B cell (primary cell): ENCODE measurements around the gene IFRD2. TPM values are rescaled to one million over a fixed set of nuclear protein-coding genes. Genes with fewer than 3 reads are reported as not detected.
A peak's percentile ranks its signal among the peaks of the same experiment; 100 is the strongest.

ENCODE experiments used
- ATAC-seq: fragments of 200-7000 bp; cut with Tn5 transposase; one replicate; pipeline ENCODE4 v1.10.0; 2021; ENCODE audit warnings: low read depth, mild to moderate bottlenecking, moderate number of reproducible peaks, moderate library complexity
- CTCF ChIA-PET: fragments of 350-600 bp; sonication (Branson Sonifier 250); formaldehyde crosslinking; loops from one replicate; lab custom pipeline; 2021; ENCODE audit warnings: antibody characterized with exemption, inconsistent platforms; lab: Charles Lee
- POLR2A ChIA-PET: fragments of 350-600 bp; sonication (Branson Sonifier 250); formaldehyde crosslinking; loops from one replicate; lab custom pipeline; 2021; ENCODE audit warnings: antibody characterized with exemption; lab: Charles Lee
- DNase-seq: peaks from one replicate; pipeline ENCODE4 v3.0.0; 2013
- H2AFZ ChIP-seq: 2 replicates; pipeline ENCODE4 v1.6.1; 2012; ENCODE audit warnings: mild to moderate bottlenecking, low read depth, low read length; ENCODE audit not compliant: insufficient read depth, poor library complexity, severe bottlenecking
- H3K27ac ChIP-seq, 2 donors: 1 replicate in 1 of 2; 2 replicates in 1 of 2; pipeline ENCODE4 v1.5.1; 2012 to 2013; ENCODE audit warnings: low read length in 2 of 2, mild to moderate bottlenecking in 2 of 2, moderate library complexity in 1 of 2
- H3K27me3 ChIP-seq, 4 experiments: fragments of 200-600 bp in 1 of 4; sonication (generic) in 1 of 4; replicated peaks in 1 of 4; 1 replicate in 2 of 4; 2 replicates in 2 of 4; pipeline versions ENCODE4 v1.6.1 to v1.7.0; 2013 to 2016; ENCODE audit warnings: low read length in 3 of 4, mild to moderate bottlenecking in 2 of 4, mixed read lengths in 1 of 4, moderate library complexity in 1 of 4; ENCODE audit not compliant: insufficient read depth in 4 of 4, control insufficient read depth in 3 of 4; ENCODE audit errors: control extremely low read depth in 1 of 4
- H3K36me3 ChIP-seq, 2 experiments: replicated peaks in 1 of 2; 1 replicate in 1 of 2; 2 replicates in 1 of 2; pipeline versions ENCODE4 v1.6.1 to v1.7.1; 2013; ENCODE audit warnings: low read length in 1 of 2; ENCODE audit not compliant: insufficient read depth in 2 of 2, control insufficient read depth in 1 of 2; ENCODE audit errors: control extremely low read depth in 1 of 2, extremely low read depth in 1 of 2
- H3K4me1 ChIP-seq, 2 donors: fragments of 200-600 bp in 1 of 2; sonication (generic) in 1 of 2; 1 replicate in 1 of 2; 2 replicates in 1 of 2; pipeline versions ENCODE4 v1.5.1 to v1.6.1; 2013 to 2017; ENCODE audit warnings: low read length in 2 of 2; ENCODE audit not compliant: control insufficient read depth in 2 of 2, insufficient read depth in 2 of 2
- H3K4me2 ChIP-seq: replicated peaks from 2 replicates; pipeline ENCODE3; 2012; ENCODE audit warnings: mild to moderate bottlenecking, low read depth, low read length; ENCODE audit not compliant: poor library complexity, severe bottlenecking
- H3K4me3 ChIP-seq, 5 experiments: fragments of 200-600 bp in 1 of 5; sonication (generic) in 1 of 5; 1 replicate in 3 of 5; 2 replicates in 2 of 5; pipeline versions ENCODE4 v1.5.1 to v1.7.0; 2011 to 2016; ENCODE audit warnings: low read length in 4 of 5, mild to moderate bottlenecking in 4 of 5, low read depth in 2 of 5, control low read depth in 1 of 5, moderate library complexity in 1 of 5; ENCODE audit not compliant: insufficient read depth in 1 of 5; ENCODE audit errors: control extremely low read depth in 1 of 5, extremely low read depth in 1 of 5
- H3K79me2 ChIP-seq: fragments of 200-600 bp; sonication (generic); one replicate; pipeline ENCODE4 v1.6.0; 2016; ENCODE audit warnings: low read length; ENCODE audit not compliant: control insufficient read depth, insufficient read depth
- H3K9ac ChIP-seq: fragments of 200-600 bp; sonication (generic); 2 replicates; pipeline ENCODE4 v1.6.1; 2017; ENCODE audit warnings: mild to moderate bottlenecking, low read length, moderate library complexity
- H3K9me3 ChIP-seq, 3 donors: one replicate each; pipeline versions ENCODE4 v1.6.1 to v1.7.1; 2013; ENCODE audit warnings: low read length in 2 of 3; ENCODE audit not compliant: control insufficient read depth in 2 of 3, insufficient read depth in 1 of 3; ENCODE audit errors: control extremely low read depth in 1 of 3
- H4K20me1 ChIP-seq: 2 replicates; pipeline ENCODE4 v1.6.0; 2012; ENCODE audit warnings: mild to moderate bottlenecking, low read length; ENCODE audit not compliant: insufficient read depth, control insufficient read depth, poor library complexity, severe bottlenecking
- H3K27ac Mint-ChIP-seq: one replicate; pipeline ENCODE4 v1.8.0; 2021; ENCODE audit warnings: mixed read lengths
- H3K27me3 Mint-ChIP-seq: one replicate; pipeline ENCODE4 v1.8.0; 2021; ENCODE audit warnings: mixed read lengths
- H3K4me1 Mint-ChIP-seq: one replicate; pipeline ENCODE4 v1.8.0; 2021; ENCODE audit warnings: mixed read lengths
- H3K4me3 Mint-ChIP-seq: one replicate; pipeline ENCODE4 v1.8.0; 2021; ENCODE audit warnings: mixed read lengths
- H3K9me3 Mint-ChIP-seq: one replicate; pipeline ENCODE4 v1.8.0; 2022; ENCODE audit warnings: mixed read lengths; ENCODE audit not compliant: insufficient read depth
- EZH2 ChIP-seq: IDR thresholded peaks from 2 replicates; pipeline ENCODE4 v1.6.1; 2012; ENCODE audit warnings: borderline replicate concordance, low read depth, mild to moderate bottlenecking, moderate library complexity, low read length; ENCODE audit not compliant: insufficient read depth, poor library complexity, severe bottlenecking
- WGBS: methylation state at CpG from one replicate; pipeline ENCODE4 v1.1.5; 2013; ENCODE audit warnings: missing lambda C conversion rate; ENCODE audit not compliant: insufficient coverage; 5-methylcytosine and 5-hydroxymethylcytosine counted together
- intact Hi-C: fragments of 100-400 bp; cut with micrococcal nuclease; formaldehyde crosslinking; loops from one replicate; pipeline ENCODE4 v1.10.0; 2022
- polyA plus RNA-seq: library from polyadenylated mRNA; depleted of rRNA; stranded (reverse); fragments of >200 nt; gene quantifications from 2 replicates; pipeline ENCODE4 v1.2.3, GENCODE V29; 2012
- total RNA-seq, 2 donors: library from RNA; stranded (reverse); fragments of 120-200 nt in 1 of 2; gene quantifications; 1 replicate in 1 of 2; 2 replicates in 1 of 2; pipeline versions ENCODE4 v1.2.3 to v1.2.4, GENCODE V29; 2013 to 2022
- TF ChIP-seq, protein P1 (sequence below): fragments of 200-600 bp; IDR thresholded peaks from one replicate; pipeline ENCODE4 v1.8.0; 2022; ENCODE audit warnings: antibody characterized with exemption, mild to moderate bottlenecking

The IFRD2 gene
- total and polyA plus RNA-seq, 2 donors (not counting 1 experiment from before 2014, with no cell fraction given) = 63.4 to 80.1 TPM

DNA sequence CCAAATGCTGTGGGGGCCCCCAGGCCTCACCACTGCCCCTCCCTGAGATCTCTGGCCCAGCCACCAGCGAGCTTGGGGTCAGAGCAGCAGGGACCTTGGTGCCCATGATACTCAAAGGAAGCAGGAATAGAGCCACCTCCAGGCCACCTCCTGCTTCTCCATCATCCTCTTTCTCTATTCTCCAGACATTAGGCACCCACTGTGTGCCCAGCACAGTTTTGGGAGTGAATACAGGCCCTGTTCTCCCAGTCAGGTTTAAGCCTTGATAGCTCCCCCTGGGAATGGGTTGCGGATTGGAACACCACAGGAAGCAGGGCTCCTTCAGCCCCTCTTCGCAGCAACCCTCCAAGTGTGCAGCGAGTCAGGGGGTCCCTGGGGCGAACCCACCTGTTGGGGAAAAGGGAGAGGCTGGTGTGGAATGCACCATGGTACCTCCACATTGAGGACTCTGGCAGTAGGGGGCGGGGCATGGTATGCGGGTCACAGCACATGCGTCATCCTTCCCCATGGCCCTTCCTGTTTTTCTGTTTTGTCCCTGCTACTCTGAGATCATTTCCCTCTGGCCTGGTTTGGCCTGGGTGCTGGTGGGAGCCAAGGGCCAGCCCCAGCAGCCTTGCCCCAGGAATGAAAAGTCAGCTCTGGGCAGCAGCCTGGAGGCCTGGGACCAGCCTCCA lies 37.5 kb downstream of the IFRD2 start:
- Histone ChIP-seq H3K9ac (no peak overlapping the region), H3K79me2 (peaks cover 59% of the 10 kb centered on the region), H3K9me3 (no peaks in the 10 kb centered on the region), H3K4me2 (no peak overlapping the region), H3K4me1 (peaks cover 10 to 31% of the 10 kb centered on the region in 2 donors), H3K27ac (peak overlapping the region in 1 of 2 donors; percentile 36), H4K20me1 (peaks cover 100% of the 10 kb centered on the region), H3K36me3 (peaks cover 0 to 74% of the 10 kb centered on the region in 2 experiments), H3K4me3 (no peak overlapping the region), H3K27me3 (no peaks in the 10 kb centered on the region), H2AFZ (no peak overlapping the region)
- H3K4me3 Mint-ChIP-seq = no peak overlapping the region
- DNase-seq = no peak
- H3K4me1 Mint-ChIP-seq = peaks cover 32% of the 10 kb centered on the region
- ChIA-PET POLR2A (interaction anchor here (0.6 kb wide), 1 partner anchor 28 kb away, joined by 5 read pairs; no protein-coding TSS in a partner anchor), CTCF (interaction anchor here (27.3 kb wide), 1 partner anchor 21 kb away, joined by 596 read pairs; the partner anchor contains the start of gene GNAI2)
- ATAC-seq = peak; percentile 61
- 84% methylated on average over 6 of the region's 8 CpGs for WGBS
- H3K27ac Mint-ChIP-seq = peak overlapping the region; percentile 56
- no peak for TF ChIP-seq EZH2
- TF ChIP-seq, protein P1, sequence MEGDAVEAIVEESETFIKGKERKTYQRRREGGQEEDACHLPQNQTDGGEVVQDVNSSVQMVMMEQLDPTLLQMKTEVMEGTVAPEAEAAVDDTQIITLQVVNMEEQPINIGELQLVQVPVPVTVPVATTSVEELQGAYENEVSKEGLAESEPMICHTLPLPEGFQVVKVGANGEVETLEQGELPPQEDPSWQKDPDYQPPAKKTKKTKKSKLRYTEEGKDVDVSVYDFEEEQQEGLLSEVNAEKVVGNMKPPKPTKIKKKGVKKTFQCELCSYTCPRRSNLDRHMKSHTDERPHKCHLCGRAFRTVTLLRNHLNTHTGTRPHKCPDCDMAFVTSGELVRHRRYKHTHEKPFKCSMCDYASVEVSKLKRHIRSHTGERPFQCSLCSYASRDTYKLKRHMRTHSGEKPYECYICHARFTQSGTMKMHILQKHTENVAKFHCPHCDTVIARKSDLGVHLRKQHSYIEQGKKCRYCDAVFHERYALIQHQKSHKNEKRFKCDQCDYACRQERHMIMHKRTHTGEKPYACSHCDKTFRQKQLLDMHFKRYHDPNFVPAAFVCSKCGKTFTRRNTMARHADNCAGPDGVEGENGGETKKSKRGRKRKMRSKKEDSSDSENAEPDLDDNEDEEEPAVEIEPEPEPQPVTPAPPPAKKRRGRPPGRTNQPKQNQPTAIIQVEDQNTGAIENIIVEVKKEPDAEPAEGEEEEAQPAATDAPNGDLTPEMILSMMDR = no peak
- no peaks in the 10 kb centered on the region for H3K27me3 Mint-ChIP-seq
- no peaks in the 10 kb centered on the region for H3K9me3 Mint-ChIP-seq
- intact Hi-C loops = no loop called here

DNA sequence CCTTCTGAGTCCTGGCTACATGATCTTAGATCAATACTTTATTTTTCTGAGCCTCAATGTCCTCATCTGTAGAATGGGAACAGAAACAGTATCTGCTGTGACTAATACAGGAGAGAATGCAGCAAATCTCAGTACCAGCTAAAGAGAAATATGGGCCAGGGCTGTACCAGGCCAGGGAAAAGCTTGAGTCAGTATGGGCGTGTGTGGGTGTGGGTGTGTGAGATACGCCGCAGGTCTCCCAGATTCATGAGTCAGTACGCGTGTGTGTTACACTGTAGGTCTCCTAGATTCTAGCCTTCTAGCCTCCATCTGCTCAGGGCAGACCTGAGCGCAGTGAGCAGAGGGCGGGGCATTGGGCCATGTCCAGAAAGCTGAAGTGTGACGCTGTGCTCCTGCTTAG lies 41.0 kb downstream of the IFRD2 start:
- ChIA-PET POLR2A (no interaction called here), CTCF (interaction anchor here (1.6 to 27.3 kb wide), 2 partner anchors 17 to 57 kb away, joined by 7 to 596 read pairs; partner anchors contain the start of gene GNAI2)
- intact Hi-C loops = no loop called here
- no peaks in the 10 kb centered on the region for H3K9me3 ChIP-seq
- ATAC-seq = no peak
- Mint-ChIP-seq H3K27ac (peak overlapping the region; percentile 3), H3K9me3 (no peaks in the 10 kb centered on the region), H3K4me1 (peaks cover 51% of the 10 kb centered on the region), H3K27me3 (no peaks in the 10 kb centered on the region), H3K4me3 (no peak overlapping the region)
- no peak overlapping the region for H3K4me3 ChIP-seq
- no peak for TF ChIP-seq EZH2
- TF ChIP-seq, protein P1 = no peak
- peaks cover 100% of the 10 kb centered on the region for H4K20me1 ChIP-seq
- DNase-seq = no peak
- H3K9ac ChIP-seq = no peak overlapping the region
- H3K27ac ChIP-seq = no peak overlapping the region
- H2AFZ ChIP-seq = no peak overlapping the region
- peaks cover 24 to 59% of the 10 kb centered on the region in 2 donors for H3K4me1 ChIP-seq
- no peaks in the 10 kb centered on the region for H3K27me3 ChIP-seq
- H3K79me2 ChIP-seq = peaks cover 94% of the 10 kb centered on the region
- H3K36me3 ChIP-seq = peaks cover 0 to 83% of the 10 kb centered on the region in 2 experiments
- WGBS = 98% methylated on average over 6 of the region's 8 CpGs
- no peak overlapping the region for H3K4me2 ChIP-seq
